ENCODE data around the gene METTL1. TPM values are rescaled to one million over a fixed set of nuclear protein-coding genes. Genes with fewer than 3 reads are reported as not detected.

METTL1 gene
- total RNA-seq, 2 experiments from 2014 or later: 30.0 to 32.0 TPM

GRCh38 chr12:57811028-57811755 is 39.3 kb upstream of the METTL1 start:
- H3K4me1 Mint-ChIP-seq (ENCODE audit: low read depth): no peaks in the 10 kb centered on the region
- DNase-seq: no peak
- POLR2A ChIA-PET: no interaction called here
- no peaks in the 10 kb centered on the region for H3K36me3 Mint-ChIP-seq
- H3K9me3 Mint-ChIP-seq: no peaks in the 10 kb centered on the region
- no peak overlapping the region for H3K27ac Mint-ChIP-seq
- CTCF ChIA-PET: interaction anchor here (3.8 kb wide), 1 partner anchor 8 kb away, joined by 21 read pairs; no protein-coding TSS in a partner anchor
- H3K27me3 Mint-ChIP-seq: no peaks in the 10 kb centered on the region
- intact Hi-C loops (cut with micrococcal nuclease): no loop called here
- H3K4me3 Mint-ChIP-seq: no peak overlapping the region

DNA sequence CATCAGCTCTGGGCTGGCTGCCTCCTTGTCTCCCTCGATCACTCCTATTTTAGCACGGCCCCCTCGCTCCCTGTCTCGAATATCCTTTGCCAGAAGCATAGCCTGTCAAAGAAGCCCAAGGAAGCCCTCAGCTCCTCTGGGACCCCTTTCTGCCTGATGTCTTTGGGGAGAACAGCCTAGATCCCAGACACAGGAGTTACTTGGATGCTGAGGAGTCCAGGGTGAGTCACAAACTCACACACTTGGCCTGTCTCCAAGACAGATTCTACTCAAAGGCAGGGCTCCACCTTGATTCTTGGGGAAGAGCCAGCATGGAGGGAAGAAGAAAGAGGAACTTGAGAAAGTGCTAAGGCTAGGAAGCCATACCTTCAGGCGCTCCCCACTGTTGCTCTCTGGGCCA is 38.5 kb upstream of the METTL1 start:
- CTCF ChIA-PET: no interaction called here
- H3K36me3 Mint-ChIP-seq: no peaks in the 10 kb centered on the region

DNA sequence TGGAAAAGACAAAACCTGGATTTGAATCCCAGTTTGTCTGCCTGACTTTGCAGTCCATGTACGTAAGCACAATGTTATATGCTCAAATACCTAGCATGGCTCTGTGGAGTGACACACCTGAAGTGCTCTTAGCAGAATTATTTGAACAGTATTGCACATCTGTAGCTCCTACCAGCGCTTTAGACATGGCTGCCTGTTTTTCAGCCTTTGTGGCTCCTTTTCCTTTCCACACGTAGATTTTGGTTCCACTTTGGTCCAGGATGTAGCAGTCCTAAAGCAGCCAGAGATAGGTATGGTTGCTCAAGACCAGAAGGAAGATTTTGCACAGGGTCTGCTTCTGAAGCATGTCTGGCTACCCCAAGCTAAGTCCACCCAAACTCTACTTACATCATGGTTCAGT is 37.5 kb upstream of the METTL1 start:
- no peaks in the 10 kb centered on the region for H3K36me3 Mint-ChIP-seq
- H3K4me3 Mint-ChIP-seq: no peak overlapping the region
- DNase-seq: no peak
- intact Hi-C loops (cut with micrococcal nuclease): no loop called here
- H3K27me3 Mint-ChIP-seq: no peaks in the 10 kb centered on the region
- H3K9me3 Mint-ChIP-seq: no peaks in the 10 kb centered on the region
- no peak overlapping the region for H3K27ac Mint-ChIP-seq
- no peaks in the 10 kb centered on the region for H3K4me1 Mint-ChIP-seq (ENCODE audit: low read depth)
- ChIA-PET CTCF (no interaction called here), POLR2A (no interaction called here)

More for the DNA sequence above, 38.5 kb upstream of the METTL1 start:
- DNase-seq: no peak
- Mint-ChIP-seq H3K9me3 (no peaks in the 10 kb centered on the region), H3K27me3 (no peaks in the 10 kb centered on the region), H3K4me1 (ENCODE audit: low read depth) (no peaks in the 10 kb centered on the region), H3K4me3 (no peak overlapping the region), H3K27ac (no peak overlapping the region)
- POLR2A ChIA-PET: no interaction called here
- intact Hi-C loops (cut with micrococcal nuclease): no loop called here

- Mint-ChIP-seq H3K4me1 (ENCODE audit: low read depth) (no peaks in the 10 kb centered on the region), H3K4me3 (no peak overlapping the region), H3K9me3 (no peaks in the 10 kb centered on the region), H3K27ac (no peak overlapping the region), H3K27me3 (no peaks in the 10 kb centered on the region), H3K36me3 (no peaks in the 10 kb centered on the region)
- intact Hi-C loops (cut with micrococcal nuclease): no loop called here
- no peak for DNase-seq
- CTCF ChIA-PET: interaction anchor here (1.7 kb wide), 1 partner anchor 10 kb away, joined by 4 read pairs; the partner anchor contains the start of gene AVIL
- POLR2A ChIA-PET: no interaction called here
These were observed 36.4 kb upstream of the METTL1 start for GRCh38 chr12:57808351-57808750.

DNA sequence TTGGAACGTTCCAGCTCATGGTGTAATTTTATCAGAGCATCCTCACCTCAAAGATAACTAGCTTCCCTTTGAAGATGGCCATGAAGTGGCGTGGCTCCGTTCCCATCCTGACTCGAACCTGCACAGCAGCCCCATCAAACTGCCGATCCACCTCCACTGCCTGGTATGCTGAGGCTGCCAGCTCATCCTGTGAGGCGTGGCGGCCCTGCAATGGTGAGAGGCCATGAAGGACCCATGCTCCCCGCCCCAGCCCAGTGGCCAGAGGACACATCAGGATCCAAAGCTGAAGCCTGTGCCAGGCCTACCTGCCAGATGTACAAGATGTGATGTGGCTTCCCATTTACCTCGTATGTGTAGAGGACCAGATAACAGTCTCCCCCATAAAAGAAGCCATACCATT is 35.4 kb upstream of the METTL1 start:
- DNase-seq: no peak
- no peaks in the 10 kb centered on the region for H3K9me3 Mint-ChIP-seq
- H3K36me3 Mint-ChIP-seq: no peaks in the 10 kb centered on the region
- no peaks in the 10 kb centered on the region for H3K4me1 Mint-ChIP-seq (ENCODE audit: low read depth)
- H3K4me3 Mint-ChIP-seq: no peak overlapping the region
- H3K27ac Mint-ChIP-seq: no peak overlapping the region
- H3K27me3 Mint-ChIP-seq: no peaks in the 10 kb centered on the region
- intact Hi-C loops (cut with micrococcal nuclease): no loop called here
- CTCF ChIA-PET: interaction anchor here (1.0 to 1.7 kb wide), 3 partner anchors 11 to 98 kb away, joined by 3 to 5 read pairs (median 4); partner anchors contain the start of gene AVIL
- POLR2A ChIA-PET: no interaction called here

GRCh38 chr12:57806677-57807076 is 34.8 kb upstream of the METTL1 start:
- ChIA-PET CTCF (interaction anchor here (1.0 to 1.7 kb wide), 3 partner anchors 12 to 98 kb away, joined by 3 to 5 read pairs (median 4); partner anchors contain the start of gene AVIL), POLR2A (no interaction called here)
- no peaks in the 10 kb centered on the region for H3K27me3 Mint-ChIP-seq
- no peak overlapping the region for H3K27ac Mint-ChIP-seq
- no peak overlapping the region for H3K4me3 Mint-ChIP-seq
- intact Hi-C loops (cut with micrococcal nuclease): no loop called here
- H3K9me3 Mint-ChIP-seq: no peaks in the 10 kb centered on the region
- no peaks in the 10 kb centered on the region for H3K4me1 Mint-ChIP-seq (ENCODE audit: low read depth)
- no peak for DNase-seq
- no peaks in the 10 kb centered on the region for H3K36me3 Mint-ChIP-seq

- no peak overlapping the region for H3K27ac Mint-ChIP-seq
- peak; percentile 43 for DNase-seq
- CTCF ChIA-PET: interaction anchor here (0.8 to 5.9 kb wide), 26 partner anchors 9 to 108 kb away, joined by 3 to 78 read pairs (median 4); partner anchors contain the start of gene TSFM
- H3K4me3 Mint-ChIP-seq: no peak overlapping the region
- POLR2A ChIA-PET: no interaction called here
- H3K9me3 Mint-ChIP-seq: no peaks in the 10 kb centered on the region
- peaks cover 2% of the 10 kb centered on the region for H3K36me3 Mint-ChIP-seq
- intact Hi-C loops (cut with micrococcal nuclease): loop anchor here (1.0 kb wide), 1 partner anchor 102 kb away; no protein-coding TSS in a partner anchor
- no peaks in the 10 kb centered on the region for H3K4me1 Mint-ChIP-seq (ENCODE audit: low read depth)
- no peaks in the 10 kb centered on the region for H3K27me3 Mint-ChIP-seq
These were observed 31.5 kb upstream of the METTL1 start for GRCh38 chr12:57803319-57803893.

DNA sequence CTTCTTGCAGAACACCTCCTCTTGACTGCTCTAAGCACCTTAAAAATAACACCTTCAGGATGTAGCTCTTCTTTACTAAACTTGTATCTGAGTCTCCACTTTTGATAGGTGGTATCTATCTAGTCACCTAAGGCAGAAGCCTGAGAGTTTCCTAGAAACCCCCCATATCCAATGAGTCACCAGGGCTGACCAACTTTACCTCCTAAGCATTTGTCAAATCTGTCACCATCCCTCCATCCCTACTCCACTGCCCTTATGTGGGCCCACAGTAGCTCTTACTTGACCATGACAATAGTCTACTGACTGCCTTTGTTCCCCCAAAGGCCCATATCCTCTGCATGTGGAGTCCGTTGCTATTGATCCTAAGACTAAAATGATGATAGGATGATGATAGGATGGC is 30.7 kb upstream of the METTL1 start:
- Mint-ChIP-seq H3K9me3 (no peaks in the 10 kb centered on the region), H3K36me3 (peaks cover 2% of the 10 kb centered on the region), H3K4me1 (ENCODE audit: low read depth) (no peaks in the 10 kb centered on the region), H3K27me3 (no peaks in the 10 kb centered on the region), H3K4me3 (no peak overlapping the region), H3K27ac (no peak overlapping the region)
- intact Hi-C loops (cut with micrococcal nuclease): loop anchor here (1.0 kb wide), 1 partner anchor 103 kb away; no protein-coding TSS in a partner anchor
- ChIA-PET CTCF (interaction anchor here (0.8 to 5.9 kb wide), 22 partner anchors 8 to 109 kb away, joined by 3 to 78 read pairs (median 4); partner anchors contain the start of gene TSFM), POLR2A (interaction anchor here (0.7 kb wide), 1 partner anchor 410 kb away, joined by 3 read pairs; no protein-coding TSS in a partner anchor)
- DNase-seq: no peak

GRCh38 chr12:57800965-57801364 is 29.1 kb upstream of the METTL1 start:
- DNase-seq: no peak
- Mint-ChIP-seq H3K27me3 (no peaks in the 10 kb centered on the region), H3K4me1 (ENCODE audit: low read depth) (no peaks in the 10 kb centered on the region), H3K27ac (no peak overlapping the region), H3K36me3 (peaks cover 14% of the 10 kb centered on the region), H3K4me3 (no peak overlapping the region), H3K9me3 (no peaks in the 10 kb centered on the region)
- ChIA-PET CTCF (interaction anchor here (5.9 kb wide), 1 partner anchor 102 kb away, joined by 78 read pairs; no protein-coding TSS in a partner anchor), POLR2A (no interaction called here)
- intact Hi-C loops (cut with micrococcal nuclease): no loop called here

DNA sequence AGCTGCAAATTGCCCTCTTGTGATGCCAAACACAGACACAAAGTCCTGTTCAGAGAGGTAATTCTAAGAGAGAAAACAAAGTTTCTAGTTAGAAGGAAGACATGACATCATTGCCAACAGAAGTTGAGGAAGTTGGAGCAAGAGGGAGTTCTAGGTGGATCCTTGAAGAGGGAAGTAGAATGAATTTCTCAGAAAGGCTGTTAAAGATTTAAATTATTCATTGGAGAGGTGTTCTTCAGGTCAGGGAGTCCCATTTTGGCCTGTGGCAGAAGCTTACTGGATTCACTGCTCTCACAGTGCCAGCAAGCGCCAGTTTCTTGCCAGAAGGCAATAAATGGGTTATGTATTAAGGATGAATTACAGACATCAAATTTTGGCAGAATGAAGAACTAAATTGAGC is 26.0 kb upstream of the METTL1 start:
- Mint-ChIP-seq H3K27ac (no peak overlapping the region), H3K4me3 (no peak overlapping the region), H3K36me3 (peaks cover 28% of the 10 kb centered on the region), H3K9me3 (no peaks in the 10 kb centered on the region), H3K27me3 (no peaks in the 10 kb centered on the region), H3K4me1 (ENCODE audit: low read depth) (peaks cover 14% of the 10 kb centered on the region)
- ChIA-PET POLR2A (no interaction called here), CTCF (interaction anchor here (0.9 to 1.1 kb wide), 3 partner anchors 15 to 107 kb away, joined by 3 read pairs; partner anchors contain the start of gene AVIL)
- no peak for DNase-seq
- intact Hi-C loops (cut with micrococcal nuclease): no loop called here

- Mint-ChIP-seq H3K4me3 (no peak overlapping the region), H3K36me3 (peaks cover 33% of the 10 kb centered on the region), H3K27me3 (no peaks in the 10 kb centered on the region), H3K4me1 (ENCODE audit: low read depth) (peaks cover 16% of the 10 kb centered on the region), H3K27ac (no peak overlapping the region), H3K9me3 (no peaks in the 10 kb centered on the region)
- DNase-seq: no peak
- intact Hi-C loops (cut with micrococcal nuclease): no loop called here
- CTCF ChIA-PET: interaction anchor here (1.3 to 4.2 kb wide), 2 partner anchors 14 to 108 kb away, joined by 5 to 16 read pairs; partner anchors contain the start of gene TSFM
- POLR2A ChIA-PET: no interaction called here
These were observed 25.1 kb upstream of the METTL1 start for GRCh38 chr12:57796996-57797395.

DNA sequence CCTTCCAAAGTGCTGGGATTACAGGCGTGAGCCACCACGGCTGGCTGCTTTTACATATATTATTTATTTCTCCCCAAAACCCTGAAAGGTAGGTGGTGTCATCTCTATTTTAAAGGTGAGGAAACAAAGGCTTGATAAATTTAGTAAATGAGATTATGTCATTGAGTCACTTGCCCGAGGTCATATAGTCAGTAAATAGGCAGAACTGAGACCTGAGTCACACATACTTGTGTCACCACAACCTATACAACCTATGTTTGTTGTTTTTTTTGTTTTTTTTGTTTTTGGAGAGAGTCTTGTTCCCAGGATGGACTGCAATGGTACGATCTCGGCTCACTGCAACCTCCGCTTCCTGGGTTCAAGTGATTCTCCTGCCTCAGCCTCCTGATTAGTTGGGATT is 23.4 kb upstream of the METTL1 start:
- Mint-ChIP-seq H3K4me3 (no peak overlapping the region), H3K4me1 (ENCODE audit: low read depth) (peaks cover 16% of the 10 kb centered on the region), H3K27ac (peak overlapping the region; percentile 28), H3K9me3 (no peaks in the 10 kb centered on the region), H3K27me3 (no peaks in the 10 kb centered on the region), H3K36me3 (peaks cover 34% of the 10 kb centered on the region)
- POLR2A ChIA-PET: no interaction called here
- DNase-seq: no peak
- CTCF ChIA-PET: interaction anchor here (1.9 to 4.2 kb wide), 2 partner anchors 8 to 12 kb away, joined by 7 to 16 read pairs; partner anchors contain the start of gene TSFM
- intact Hi-C loops (cut with micrococcal nuclease): no loop called here
